22Rv1 (cell line): Measurements from ENCODE around the gene SHISA2.

ENCODE experiments used
- H3K27ac ChIP-seq: fragments of 450-650 bp; 2 replicates; pipeline ENCODE4 v1.5.1; 2017
- CTCF ChIP-seq: fragments of 450-650 bp; IDR thresholded peaks from 2 replicates; pipeline ENCODE4 v1.5.1; 2017; ENCODE audit warnings: mild to moderate bottlenecking
- ZFX ChIP-seq: fragments of 450-650 bp; IDR thresholded peaks from 2 replicates; pipeline ENCODE4 v1.6.1; 2017; ENCODE audit warnings: antibody characterized with exemption, borderline replicate concordance

The SHISA2 gene

DNA sequence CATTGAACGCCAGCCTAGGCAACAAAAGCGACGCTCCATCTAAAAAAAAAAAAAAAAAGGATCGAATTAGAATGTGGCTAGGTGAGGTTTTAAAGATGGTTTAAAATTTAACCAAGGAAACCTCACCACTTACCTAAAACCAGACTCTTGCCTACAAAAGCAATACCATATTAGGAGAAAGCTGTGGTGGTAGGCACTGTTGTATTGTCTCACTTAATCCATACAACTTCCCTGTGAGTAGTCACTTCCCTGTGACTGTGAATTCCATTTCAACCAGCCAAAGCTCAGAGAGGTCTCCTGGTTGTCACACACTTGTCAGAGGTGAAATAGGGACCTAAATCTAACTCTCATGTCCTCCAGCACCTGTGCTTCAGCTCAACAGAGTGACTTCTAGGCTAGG is 15.4 kb downstream of the SHISA2 start:
- no peak overlapping the region for H3K27ac ChIP-seq
- TF ChIP-seq ZFX (no peak), CTCF (no peak)

DNA sequence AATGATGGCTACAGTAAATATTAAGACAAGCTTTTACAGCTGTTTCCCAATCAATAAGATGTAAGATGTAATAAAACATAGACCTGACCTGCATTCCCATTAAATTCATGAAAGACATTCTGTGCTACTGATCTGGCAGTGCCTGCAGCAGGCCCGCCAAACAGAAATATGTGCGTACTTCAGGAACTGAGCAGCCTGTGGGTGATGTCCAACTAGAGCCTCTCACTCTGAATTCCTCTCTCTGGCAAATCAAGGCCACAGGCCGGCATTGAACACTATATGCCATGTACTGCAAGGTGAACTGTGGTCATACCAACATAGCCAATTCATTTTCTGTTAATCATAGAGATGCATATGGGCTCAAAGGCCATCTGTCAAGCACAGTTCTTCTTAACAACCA is 17.8 kb downstream of the SHISA2 start:
- TF ChIP-seq ZFX: no peak
- no peak for TF ChIP-seq CTCF
- no peak overlapping the region for H3K27ac ChIP-seq

DNA sequence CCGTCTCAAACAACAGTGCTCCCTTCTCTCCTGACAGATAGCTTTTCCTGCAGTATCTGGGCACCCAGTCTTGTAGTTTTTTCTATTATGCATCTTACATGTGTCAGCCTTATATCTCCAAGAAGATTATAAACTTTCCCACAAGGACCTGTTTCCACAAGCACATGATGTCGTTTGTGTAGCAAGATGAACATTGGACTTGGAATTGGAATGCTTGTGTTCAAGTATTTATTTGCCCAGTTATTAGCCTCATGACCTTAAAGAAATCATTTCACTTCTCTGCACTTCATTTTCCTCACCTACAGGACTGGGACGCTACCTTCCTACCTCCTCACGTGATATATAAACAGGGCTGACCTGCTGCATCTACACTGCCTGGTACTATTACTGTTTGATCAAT is 21.5 kb downstream of the SHISA2 start:
- no peak for TF ChIP-seq CTCF
- TF ChIP-seq ZFX: no peak

DNA sequence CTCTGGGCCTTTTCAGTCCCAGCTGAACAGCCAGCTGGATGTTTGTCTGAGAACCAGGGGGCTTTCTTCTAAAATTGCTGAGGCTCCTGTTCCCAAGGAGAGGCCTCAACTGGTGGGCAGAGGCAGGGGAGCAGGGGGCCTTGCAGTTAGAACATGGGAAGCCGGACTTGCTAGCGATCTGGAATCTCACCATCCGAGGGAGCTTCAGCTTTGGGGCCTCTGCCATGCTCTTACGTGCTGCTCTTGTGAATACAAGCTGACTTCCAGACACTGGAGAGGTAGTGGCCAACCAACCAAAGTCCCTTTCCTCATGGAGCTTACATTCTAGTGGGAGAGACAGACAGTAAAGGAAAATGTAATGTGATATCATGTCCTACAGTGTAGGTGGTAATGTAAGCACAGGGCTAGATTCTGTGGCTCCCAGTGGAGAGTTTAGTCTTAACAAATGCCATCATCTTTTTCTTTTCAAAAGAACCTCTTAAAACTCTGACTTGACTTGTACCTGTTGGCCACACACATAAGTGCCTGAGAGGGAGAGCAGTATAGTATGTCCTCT is 22.2 kb downstream of the SHISA2 start:
- TF ChIP-seq ZFX (no peak), CTCF (no peak)
- no peak overlapping the region for H3K27ac ChIP-seq

More for the DNA sequence above, 21.5 kb downstream of the SHISA2 start:
- H3K27ac ChIP-seq: no peak overlapping the region

GRCh38 chr13:26026211-26026610 is 25.6 kb downstream of the SHISA2 start:
- no peak overlapping the region for H3K27ac ChIP-seq
- TF ChIP-seq CTCF: no peak
- TF ChIP-seq ZFX: no peak

- no peak overlapping the region for H3K27ac ChIP-seq
- TF ChIP-seq CTCF (no peak), ZFX (no peak)
Measured at GRCh38 chr13:26025771-26026170, 26.0 kb downstream of the SHISA2 start.

DNA sequence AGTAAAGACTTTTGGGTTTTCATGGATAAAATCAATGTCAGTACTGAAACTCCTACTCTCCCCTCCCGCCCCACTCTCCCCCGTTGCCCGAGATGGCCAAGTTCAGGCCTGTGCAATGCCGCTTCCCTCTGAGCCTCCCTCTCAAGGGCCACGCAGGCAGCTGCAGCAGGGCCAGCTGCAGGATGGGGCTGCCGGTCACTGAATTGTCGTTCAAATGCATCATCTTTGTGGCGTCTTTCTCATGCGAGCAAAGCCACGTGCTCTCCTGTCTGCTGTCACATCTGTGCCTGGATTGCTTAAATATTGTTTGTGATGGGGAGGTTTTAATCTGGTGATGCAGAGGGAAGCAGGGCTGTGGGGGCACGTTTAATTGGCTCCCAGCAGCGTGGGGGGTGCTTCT is 26.6 kb downstream of the SHISA2 start:
- no peak overlapping the region for H3K27ac ChIP-seq
- no peak for TF ChIP-seq CTCF
- no peak for TF ChIP-seq ZFX
